GOT3 (cell line): Measurements from ENCODE around the gene ZNF467.

Source experiments
- DNase-seq: peaks from one replicate; lab custom pipeline; 2025; ENCODE audit warnings: mixed read lengths; lab: John Stamatoyannopoulos, UW

The ZNF467 gene

GRCh38 chr7:149785402-149785801, 12.0 kb upstream of the ZNF467 start:
- DNase-seq: no peak

GRCh38 chr7:149784251-149784608, 10.8 kb upstream of the ZNF467 start:
- no peak for DNase-seq

- DNase-seq: no peak
Measured at GRCh38 chr7:149783386-149784250, 10.2 kb upstream of the ZNF467 start.

GRCh38 chr7:149782682-149783345, 9.4 kb upstream of the ZNF467 start:
- DNase-seq: no peak

- no peak for DNase-seq
Measured at GRCh38 chr7:149781921-149782320, 8.5 kb upstream of the ZNF467 start.

GRCh38 chr7:149780636-149781419, 7.4 kb upstream of the ZNF467 start:
- no peak for DNase-seq

- DNase-seq: no peak
Measured at GRCh38 chr7:149780056-149780455, 6.7 kb upstream of the ZNF467 start.

- no peak for DNase-seq
Measured at GRCh38 chr7:149779502-149779805, 6.1 kb upstream of the ZNF467 start.

GRCh38 chr7:149778696-149779501, 5.5 kb upstream of the ZNF467 start:
- no peak for DNase-seq

- no peak for DNase-seq
Measured at GRCh38 chr7:149778327-149778637, 4.9 kb upstream of the ZNF467 start.

- no peak for DNase-seq
Measured at GRCh38 chr7:149777551-149778326, 4.4 kb upstream of the ZNF467 start.

- no peak for DNase-seq
Measured at GRCh38 chr7:149776848-149777407, 3.5 kb upstream of the ZNF467 start.

- DNase-seq: no peak
Measured at GRCh38 chr7:149776289-149776688, 2.9 kb upstream of the ZNF467 start.

- DNase-seq: no peak
Measured at GRCh38 chr7:149775176-149775556, 1.8 kb upstream of the ZNF467 start.

GRCh38 chr7:149774237-149775175, 1.1 kb upstream of the ZNF467 start:
- no peak for DNase-seq

- DNase-seq: no peak
Measured at GRCh38 chr7:149772956-149773434, 393 bp downstream of the ZNF467 start.

GRCh38 chr7:149772241-149772955, 990 bp downstream of the ZNF467 start:
- DNase-seq: no peak

GRCh38 chr7:149771720-149772240, 1.6 kb downstream of the ZNF467 start:
- DNase-seq: peak; percentile 35
